Fibroblast of upper back skin (primary cell): ENCODE measurements around the gene RGPD6.
"Not testable (repeated sequence)": the region's sequence is repeated elsewhere in the genome, so short reads cannot be mapped to it uniquely, and the experiment has no call there.

Experiments
- DNase-seq: peaks from one replicate; pipeline ENCODE4 v3.0.0-alpha.2; 2013

RGPD6 gene

DNA sequence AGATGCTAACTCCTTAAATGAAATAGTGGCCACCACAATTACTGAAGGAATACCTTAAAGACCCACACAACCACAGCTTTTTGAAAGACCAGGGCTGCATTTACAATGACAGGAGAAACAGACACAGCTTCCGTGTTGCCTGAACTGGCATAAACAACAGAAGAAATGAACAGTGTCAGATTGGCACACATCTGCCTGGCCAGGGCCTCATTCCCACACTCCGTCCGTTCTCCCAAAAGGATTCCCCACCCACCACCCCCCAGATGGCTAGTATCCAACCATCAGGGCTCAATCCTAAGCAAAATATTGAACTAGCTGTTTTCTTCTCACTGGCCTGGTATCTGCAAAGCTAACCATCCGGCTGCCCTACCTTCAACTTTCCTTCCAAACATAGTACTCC is 96.9 kb downstream of the RGPD6 start:
- not testable (repeated sequence) for DNase-seq

GRCh38 chr2:110477370-110477769 is 99.7 kb downstream of the RGPD6 start:
- not testable (repeated sequence) for DNase-seq

- not testable (repeated sequence) for DNase-seq
These were observed 100.1 kb downstream of the RGPD6 start for GRCh38 chr2:110476952-110477351.

DNA sequence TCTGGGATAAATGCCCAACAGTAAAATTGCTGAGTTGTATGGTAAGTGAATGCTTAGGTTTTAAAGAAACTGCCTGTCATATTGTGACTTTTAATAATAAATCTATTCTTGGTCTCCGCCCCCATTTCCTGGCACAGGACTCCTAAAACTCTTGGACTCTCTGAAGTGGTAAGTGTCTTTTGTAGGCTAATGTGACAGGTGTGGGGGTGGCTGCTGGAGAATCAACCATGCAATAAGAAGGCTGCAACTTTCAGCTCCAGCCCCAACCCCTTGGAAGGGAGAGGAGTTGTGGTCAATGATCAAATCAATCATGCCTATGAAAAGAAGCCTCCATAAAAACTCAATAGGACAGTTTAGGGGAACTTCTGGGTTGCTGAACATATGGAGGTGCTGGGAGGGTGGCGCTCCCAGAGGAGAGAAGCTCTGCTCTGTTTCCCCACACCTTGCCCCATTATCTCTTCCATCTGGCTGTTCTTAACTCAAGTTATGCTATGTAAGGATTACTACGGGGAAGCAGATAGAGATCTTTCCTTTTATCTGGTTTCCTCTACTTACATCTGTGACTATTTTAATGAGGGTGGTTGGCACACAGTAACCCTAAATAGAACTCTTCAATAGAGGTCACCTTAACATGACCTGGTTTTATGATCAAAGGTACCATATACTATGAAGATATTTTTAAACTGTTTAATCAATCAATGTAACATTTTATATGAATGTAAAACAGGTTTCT is 101.2 kb downstream of the RGPD6 start:
- DNase-seq: not testable (repeated sequence)

DNA sequence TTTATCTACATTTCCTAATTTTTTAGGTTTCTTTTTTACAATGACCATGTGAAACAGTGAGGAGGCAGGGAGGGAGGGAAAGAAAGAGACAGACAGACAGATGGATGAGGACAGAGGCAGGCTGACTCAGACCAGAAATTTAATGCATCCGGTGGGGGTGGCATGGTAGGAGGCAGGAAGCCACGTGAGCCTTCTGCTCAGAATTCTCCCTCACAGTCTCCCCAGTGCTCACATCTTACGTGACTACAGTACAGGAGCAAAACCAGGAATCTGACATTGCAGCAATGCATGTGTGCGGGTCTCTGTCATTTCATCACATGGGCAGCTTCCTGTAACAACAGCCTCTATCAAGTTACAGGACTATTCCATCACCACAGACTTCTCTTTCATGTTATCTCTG is 102.1 kb downstream of the RGPD6 start:
- DNase-seq: not testable (repeated sequence)

- not testable (repeated sequence) for DNase-seq
These were observed 104.0 kb downstream of the RGPD6 start for GRCh38 chr2:110473059-110473358.

DNA sequence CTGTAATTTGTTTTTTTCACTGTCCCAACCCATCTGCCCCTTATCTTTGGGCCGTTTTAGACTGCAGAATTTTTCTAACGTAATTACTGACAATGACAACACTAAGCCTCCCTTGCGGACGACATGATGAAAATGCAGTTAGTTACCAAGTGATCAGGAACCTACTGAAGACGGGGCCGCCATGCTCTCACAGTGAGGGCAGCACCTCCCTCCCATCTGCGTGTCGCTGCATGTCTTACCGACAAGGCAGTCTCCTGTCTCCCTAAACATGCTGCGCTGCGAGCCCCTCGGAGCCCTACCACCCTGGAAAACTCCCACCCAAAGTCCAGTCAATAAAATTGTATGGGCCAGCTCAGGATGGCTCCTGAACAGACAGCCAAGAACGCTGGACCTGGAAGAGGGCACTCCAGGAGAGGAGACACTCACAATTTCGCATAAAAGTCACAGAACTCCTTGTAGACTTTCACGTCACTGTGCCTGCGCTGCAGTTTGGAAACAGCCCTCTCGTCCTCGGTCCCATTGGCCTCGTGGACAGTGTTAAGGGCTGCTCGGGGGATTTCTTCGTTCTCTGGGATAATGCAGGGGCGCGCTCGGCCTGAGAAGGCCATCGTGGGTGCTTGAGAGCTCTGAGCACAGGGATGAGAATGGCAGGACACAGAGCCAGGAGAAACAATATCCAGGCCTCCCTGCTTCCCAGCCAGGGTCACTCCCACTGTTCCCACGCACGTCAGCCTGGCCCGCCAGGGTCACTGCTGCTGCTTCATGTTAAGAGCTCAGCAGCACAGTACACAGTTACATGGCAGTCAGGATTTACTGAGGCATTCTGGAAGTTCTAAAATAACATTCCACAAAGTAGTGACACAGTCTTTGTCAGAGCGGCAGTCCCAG is 104.6 kb downstream of the RGPD6 start, which contains the start of gene LIMS4:
Gene LIMS4 (minus strand): TSS at position 646 of the 888 bp plus-strand sequence. CDS start 38 bp downstream, at position 608.
- not testable (repeated sequence) for DNase-seq

DNA sequence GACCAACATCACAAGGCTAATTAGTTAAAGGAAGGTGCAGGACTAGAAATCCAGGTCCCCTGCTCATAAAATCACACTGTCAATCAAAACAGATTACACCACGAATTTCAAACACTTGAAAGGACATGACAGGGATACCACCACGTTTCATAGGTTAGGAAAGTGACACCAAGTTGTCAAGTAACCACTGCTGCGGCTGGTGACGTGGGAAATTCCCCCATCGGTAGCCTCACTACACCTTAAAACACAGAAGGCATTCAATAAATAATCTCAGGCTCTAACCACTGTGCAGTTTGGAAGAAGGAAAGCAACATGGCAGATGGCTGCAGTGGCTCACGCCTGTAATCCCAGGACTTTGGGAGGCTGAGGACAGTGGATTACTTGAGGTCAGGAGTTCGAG is 108.1 kb downstream of the RGPD6 start:
- not testable (repeated sequence) for DNase-seq

- DNase-seq: not testable (repeated sequence)
These were observed 111.7 kb downstream of the RGPD6 start for GRCh38 chr2:110465312-110465711.
